ENCODE results near the gene SIPA1L3. TPM values are rescaled to one million over a fixed set of nuclear protein-coding genes. Genes with fewer than 3 reads are reported as not detected.

SIPA1L3 gene
- total and polyA plus RNA-seq, 2 of the 13 experiments (the other 11 are each of a cell fraction or from before 2014, with no cell fraction given) = 5.5 to 7.7 TPM

- TF ChIP-seq ARID5B (CRISPR knock-in tag; IDR thresholded peaks at IDR 0.05) (peak; percentile 75), KLF16 (CRISPR knock-in tag; IDR thresholded peaks at IDR 0.05) (peak in 1 of 2 experiments; percentile 55; a peak in 1 of 4 replicates), MED13 (CRISPR knock-in tag; IDR thresholded peaks at IDR 0.05) (no peak), FOXA1 (IDR thresholded peaks at IDR 0.05) (no peak), FOXA1 (CRISPR knock-in tag; IDR thresholded peaks at IDR 0.05) (peak; percentile 75), TFDP1 (CRISPR knock-in tag; IDR thresholded peaks at IDR 0.05; ENCODE audit: borderline replicate concordance) (peak; percentile 66; the same call in 1 of the 2 replicates), ZNF770 (CRISPR knock-in tag; IDR thresholded peaks at IDR 0.05) (peak; percentile 12; the same call in 1 of the 2 replicates), ZNF12 (CRISPR knock-in tag; IDR thresholded peaks at IDR 0.05) (peak; percentile 38; the same call in 1 of the 2 replicates), FOSL2 (CRISPR knock-in tag; IDR thresholded peaks at IDR 0.05) (peak; percentile 19; the same call in 1 of the 2 replicates), ZGPAT (CRISPR knock-in tag; IDR thresholded peaks at IDR 0.05) (0 out of 2 replicates have a peak, but pooled peaks have one; percentile 43), POGZ (CRISPR knock-in tag; IDR thresholded peaks at IDR 0.05) (peak; percentile 37; the same call in 1 of the 2 replicates), MIXL1 (CRISPR knock-in tag; IDR thresholded peaks at IDR 0.05) (no peak), ZMAT3 (CRISPR knock-in tag; conservative IDR thresholded peaks at IDR 0.05) (peak; percentile 76), SALL1 (CRISPR knock-in tag; IDR thresholded peaks at IDR 0.05) (peak; percentile 49), HDAC1 (CRISPR knock-in tag; IDR thresholded peaks at IDR 0.05) (peak; percentile 51; the same call in 1 of the 2 replicates), ZNF710 (CRISPR knock-in tag; IDR thresholded peaks at IDR 0.05; ENCODE audit: borderline replicate concordance) (peak; percentile 55; the same call in 1 of the 2 replicates), BCL6 (CRISPR knock-in tag; IDR thresholded peaks at IDR 0.05) (peak; percentile 36; the same call in 1 of the 2 replicates), MAX (IDR thresholded peaks at IDR 0.05) (peak; percentile 85), SPEN (CRISPR knock-in tag; IDR thresholded peaks at IDR 0.05; ENCODE audit: low read depth) (peak; percentile 46; the same call in 1 of the 2 replicates), ZC3H4 (CRISPR knock-in tag; IDR thresholded peaks at IDR 0.05; ENCODE audit: borderline replicate concordance) (no peak), XBP1 (CRISPR knock-in tag; IDR thresholded peaks at IDR 0.05) (no peak)
These were observed 32.2 kb upstream of the SIPA1L3 start (continued) for GRCh38 chr19:37874784-37875183.
